RWPE2 (cell line): ENCODE data around the gene ASB2.
A peak's percentile ranks its signal among the peaks of the same experiment; 100 is the strongest.

Experiments
- ATAC-seq: fragments of 200-7000 bp; cut with Tn5 transposase; 3 replicates; pipeline ENCODE4 v1.9.1; 2021; ENCODE audit warnings: low read depth
- DNase-seq: peaks from one replicate; pipeline ENCODE4 v3.0.0-alpha.2; 2020; ENCODE audit warnings: low spot score
- H3K27ac ChIP-seq: fragments of 450-650 bp; 2 replicates; pipeline ENCODE4 v1.5.1; 2017; ENCODE audit warnings: mild to moderate bottlenecking; ENCODE audit not compliant: poor library complexity, severe bottlenecking
- H3K27me3 ChIP-seq: fragments of 250-450 bp; sonication (Bioruptor Pico); 2 replicates; pipeline ENCODE4 v1.5.1; 2021; ENCODE audit warnings: mild to moderate bottlenecking, moderate library complexity; ENCODE audit not compliant: insufficient read depth, poor library complexity, severe bottlenecking
- H3K36me3 ChIP-seq: fragments of 250-450 bp; sonication (Bioruptor Pico); 2 replicates; pipeline ENCODE4 v1.5.1; 2020; ENCODE audit warnings: low read depth, mild to moderate bottlenecking, moderate library complexity
- H3K4me1 ChIP-seq: fragments of 250-450 bp; sonication (Bioruptor Pico); 2 replicates; pipeline ENCODE4 v1.5.1; 2021; ENCODE audit warnings: mild to moderate bottlenecking, moderate library complexity; ENCODE audit not compliant: insufficient read depth, poor library complexity, severe bottlenecking
- H3K4me3 ChIP-seq: fragments of 250-450 bp; sonication (Bioruptor Pico); 2 replicates; pipeline ENCODE4 v1.5.1; 2021; ENCODE audit warnings: mild to moderate bottlenecking, moderate library complexity; ENCODE audit not compliant: severe bottlenecking
- H3K9me3 ChIP-seq: fragments of 250-450 bp; sonication (Bioruptor Pico); 2 replicates; pipeline ENCODE4 v1.5.1; 2021; ENCODE audit warnings: mild to moderate bottlenecking, moderate library complexity; ENCODE audit not compliant: severe bottlenecking
- TF ChIP-seq, protein P1 (sequence below): fragments of 450-650 bp; IDR thresholded peaks from one replicate; pipeline ENCODE4 v1.5.1; 2017; ENCODE audit warnings: mild to moderate bottlenecking, moderate library complexity; ENCODE audit not compliant: poor library complexity, severe bottlenecking

ASB2 gene

GRCh38 chr14:94021416-94022157 is 45.2 kb upstream of the ASB2 start:
- TF ChIP-seq, protein P1, sequence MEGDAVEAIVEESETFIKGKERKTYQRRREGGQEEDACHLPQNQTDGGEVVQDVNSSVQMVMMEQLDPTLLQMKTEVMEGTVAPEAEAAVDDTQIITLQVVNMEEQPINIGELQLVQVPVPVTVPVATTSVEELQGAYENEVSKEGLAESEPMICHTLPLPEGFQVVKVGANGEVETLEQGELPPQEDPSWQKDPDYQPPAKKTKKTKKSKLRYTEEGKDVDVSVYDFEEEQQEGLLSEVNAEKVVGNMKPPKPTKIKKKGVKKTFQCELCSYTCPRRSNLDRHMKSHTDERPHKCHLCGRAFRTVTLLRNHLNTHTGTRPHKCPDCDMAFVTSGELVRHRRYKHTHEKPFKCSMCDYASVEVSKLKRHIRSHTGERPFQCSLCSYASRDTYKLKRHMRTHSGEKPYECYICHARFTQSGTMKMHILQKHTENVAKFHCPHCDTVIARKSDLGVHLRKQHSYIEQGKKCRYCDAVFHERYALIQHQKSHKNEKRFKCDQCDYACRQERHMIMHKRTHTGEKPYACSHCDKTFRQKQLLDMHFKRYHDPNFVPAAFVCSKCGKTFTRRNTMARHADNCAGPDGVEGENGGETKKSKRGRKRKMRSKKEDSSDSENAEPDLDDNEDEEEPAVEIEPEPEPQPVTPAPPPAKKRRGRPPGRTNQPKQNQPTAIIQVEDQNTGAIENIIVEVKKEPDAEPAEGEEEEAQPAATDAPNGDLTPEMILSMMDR: no peak
- Histone ChIP-seq H3K9me3 (no peaks in the 10 kb centered on the region), H3K36me3 (no peaks in the 10 kb centered on the region), H3K27ac (no peak overlapping the region), H3K27me3 (no peaks in the 10 kb centered on the region), H3K4me1 (peaks cover 4% of the 10 kb centered on the region), H3K4me3 (no peak overlapping the region)
- no peak for DNase-seq
- no peak for ATAC-seq

DNA sequence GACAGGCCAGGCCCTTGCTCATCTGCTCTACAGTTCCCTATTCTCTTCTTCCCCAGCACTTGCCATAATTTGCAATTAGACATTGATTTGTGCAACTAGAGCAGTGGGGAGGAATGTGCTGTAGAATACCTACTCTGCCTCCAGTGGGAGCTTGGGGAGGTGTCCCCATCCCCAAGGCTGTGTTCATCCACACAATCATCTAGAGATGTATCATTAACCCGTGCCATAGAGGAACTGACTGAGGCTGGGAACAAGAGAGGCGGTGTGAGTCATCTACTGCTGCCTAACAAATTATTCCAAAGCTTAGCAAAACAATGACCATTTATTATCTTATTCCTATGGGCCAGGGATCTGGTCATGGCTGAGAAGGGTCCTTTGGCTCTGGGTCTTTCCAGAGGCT is 44.6 kb upstream of the ASB2 start:
- DNase-seq: no peak
- H3K36me3 ChIP-seq: no peaks in the 10 kb centered on the region
- H3K4me1 ChIP-seq: peaks cover 4% of the 10 kb centered on the region
- no peaks in the 10 kb centered on the region for H3K9me3 ChIP-seq
- H3K4me3 ChIP-seq: no peak overlapping the region
- no peaks in the 10 kb centered on the region for H3K27me3 ChIP-seq
- no peak overlapping the region for H3K27ac ChIP-seq
- TF ChIP-seq, protein P1: no peak
- ATAC-seq: peak; percentile 45; the same call in 1 of the 3 replicates

DNA sequence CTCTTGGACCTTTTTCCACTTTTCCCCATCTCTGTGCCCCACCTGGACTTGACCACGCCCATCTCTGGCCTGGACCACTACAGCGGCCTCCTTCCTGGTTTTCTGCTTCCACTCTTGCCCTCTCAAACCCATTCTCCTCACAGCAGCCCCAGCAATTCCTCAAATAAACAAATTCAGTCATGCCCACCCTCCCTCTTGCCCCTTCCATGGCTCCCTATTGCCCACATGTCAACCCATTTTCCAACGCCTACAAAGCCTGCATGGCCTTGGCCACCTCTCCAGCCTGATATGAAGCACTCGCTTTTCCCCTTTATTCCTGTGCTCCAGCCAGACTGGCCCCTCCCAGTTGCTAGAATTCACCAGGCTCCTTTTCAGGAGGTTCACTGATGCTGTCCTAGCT is 43.9 kb upstream of the ASB2 start:
- H3K27ac ChIP-seq: no peak overlapping the region
- H3K27me3 ChIP-seq: no peaks in the 10 kb centered on the region
- TF ChIP-seq, protein P1: no peak
- no peak for DNase-seq
- no peak for ATAC-seq
- H3K9me3 ChIP-seq: no peaks in the 10 kb centered on the region
- no peaks in the 10 kb centered on the region for H3K36me3 ChIP-seq
- H3K4me1 ChIP-seq: no peaks in the 10 kb centered on the region
- no peak overlapping the region for H3K4me3 ChIP-seq

- Histone ChIP-seq H3K36me3 (no peaks in the 10 kb centered on the region), H3K9me3 (no peaks in the 10 kb centered on the region), H3K4me3 (no peak overlapping the region), H3K27ac (no peak overlapping the region), H3K27me3 (no peaks in the 10 kb centered on the region), H3K4me1 (no peaks in the 10 kb centered on the region)
- DNase-seq (no peak), ATAC-seq (no peak)
- TF ChIP-seq, protein P1: no peak
These were observed 43.0 kb upstream of the ASB2 start for GRCh38 chr14:94019329-94019728.

DNA sequence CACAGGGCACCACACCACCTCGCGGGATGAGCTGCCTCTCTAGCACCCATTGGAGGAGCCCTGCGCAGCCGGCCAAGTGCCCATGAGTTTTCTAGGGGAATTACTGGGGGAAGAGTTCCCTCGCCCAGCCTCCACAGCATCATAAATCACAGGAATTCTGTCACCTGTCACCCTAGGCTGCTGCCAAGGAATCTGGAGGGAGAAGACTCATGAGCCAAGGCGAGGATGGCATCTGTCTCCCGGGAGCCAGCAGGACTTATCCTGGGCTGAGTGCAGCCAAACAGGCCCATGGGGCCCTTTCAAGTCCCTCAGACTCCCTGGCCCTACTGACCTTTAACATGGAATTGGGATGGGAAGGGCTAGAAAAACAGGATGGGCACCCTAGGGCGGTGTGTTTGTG is 41.9 kb upstream of the ASB2 start:
- H3K27ac ChIP-seq: no peak overlapping the region
- H3K4me1 ChIP-seq: no peaks in the 10 kb centered on the region
- no peak for DNase-seq
- H3K27me3 ChIP-seq: no peaks in the 10 kb centered on the region
- no peaks in the 10 kb centered on the region for H3K36me3 ChIP-seq
- no peaks in the 10 kb centered on the region for H3K9me3 ChIP-seq
- TF ChIP-seq, protein P1: no peak
- ATAC-seq: no peak
- H3K4me3 ChIP-seq: no peak overlapping the region
